22Rv1 (cell line): ENCODE results near the gene DGKG.

ENCODE experiments used
- H3K27ac ChIP-seq: fragments of 450-650 bp; 2 replicates; pipeline ENCODE4 v1.5.1; 2017
- CTCF ChIP-seq: fragments of 450-650 bp; IDR thresholded peaks from 2 replicates; pipeline ENCODE4 v1.5.1; 2017; ENCODE audit warnings: mild to moderate bottlenecking
- ZFX ChIP-seq: fragments of 450-650 bp; IDR thresholded peaks from 2 replicates; pipeline ENCODE4 v1.6.1; 2017; ENCODE audit warnings: antibody characterized with exemption, borderline replicate concordance

The DGKG gene

GRCh38 chr3:186168976-186169375 is 193.1 kb downstream of the DGKG start:
- TF ChIP-seq CTCF (no peak), ZFX (no peak)
- no peak overlapping the region for H3K27ac ChIP-seq

- TF ChIP-seq CTCF (no peak), ZFX (no peak)
- H3K27ac ChIP-seq = no peak overlapping the region
Observed at GRCh38 chr3:186167646-186168395, 194.2 kb downstream of the DGKG start.

- no peak overlapping the region for H3K27ac ChIP-seq
- TF ChIP-seq CTCF (no peak), ZFX (no peak)
Observed at GRCh38 chr3:186166491-186167288, 195.3 kb downstream of the DGKG start.

GRCh38 chr3:186166036-186166435 is 196.0 kb downstream of the DGKG start:
- no peak overlapping the region for H3K27ac ChIP-seq
- TF ChIP-seq CTCF = no peak
- TF ChIP-seq ZFX = no peak

- no peak for TF ChIP-seq CTCF
- no peak overlapping the region for H3K27ac ChIP-seq
Observed at GRCh38 chr3:186165331-186165730, 196.7 kb downstream of the DGKG start.

- no peak overlapping the region for H3K27ac ChIP-seq
- TF ChIP-seq CTCF (no peak), ZFX (no peak)
Observed at GRCh38 chr3:186164696-186165095, 197.3 kb downstream of the DGKG start.

- TF ChIP-seq ZFX = no peak
- TF ChIP-seq CTCF = no peak
- no peak overlapping the region for H3K27ac ChIP-seq
Observed at GRCh38 chr3:186162221-186162620, 199.8 kb downstream of the DGKG start.
